ENCODE measurements around the gene KSR2.
A peak's percentile ranks its signal among the peaks of the same experiment; 100 is the strongest.

Gene KSR2

DNA sequence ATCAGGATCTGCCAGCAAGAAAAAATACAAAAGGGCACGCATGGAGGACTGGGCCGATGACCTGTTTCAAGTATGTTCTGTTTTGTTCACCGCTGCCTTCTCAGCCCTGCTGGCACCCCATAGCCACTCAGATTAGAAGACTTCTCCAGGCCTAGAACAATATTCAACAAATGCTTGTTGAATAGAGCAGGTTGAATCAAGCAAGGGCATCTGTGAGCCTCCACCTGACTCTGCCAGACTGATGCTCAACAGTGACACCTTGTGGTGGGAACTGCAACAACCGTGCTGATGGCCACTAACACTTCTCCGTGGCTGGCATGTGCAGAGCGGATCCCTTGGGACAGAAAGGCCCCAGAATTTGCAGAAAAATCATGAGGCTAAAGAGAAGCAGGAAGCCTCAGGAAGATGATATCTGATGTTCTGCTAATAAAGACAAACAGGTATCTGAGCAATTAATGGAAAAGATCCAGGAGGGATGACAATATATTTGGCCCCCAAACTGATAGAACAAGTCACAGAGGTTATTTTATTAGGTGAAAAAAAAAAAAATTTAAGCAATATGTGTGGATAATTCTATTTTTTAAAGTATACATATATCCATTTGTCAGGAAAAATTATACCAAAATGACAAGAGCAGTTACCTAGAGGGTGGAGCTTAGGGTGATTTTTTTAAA is 114.3 kb downstream of the KSR2 start:
- DNase-seq: peak in 1 of 2 donors; percentile 20

DNA sequence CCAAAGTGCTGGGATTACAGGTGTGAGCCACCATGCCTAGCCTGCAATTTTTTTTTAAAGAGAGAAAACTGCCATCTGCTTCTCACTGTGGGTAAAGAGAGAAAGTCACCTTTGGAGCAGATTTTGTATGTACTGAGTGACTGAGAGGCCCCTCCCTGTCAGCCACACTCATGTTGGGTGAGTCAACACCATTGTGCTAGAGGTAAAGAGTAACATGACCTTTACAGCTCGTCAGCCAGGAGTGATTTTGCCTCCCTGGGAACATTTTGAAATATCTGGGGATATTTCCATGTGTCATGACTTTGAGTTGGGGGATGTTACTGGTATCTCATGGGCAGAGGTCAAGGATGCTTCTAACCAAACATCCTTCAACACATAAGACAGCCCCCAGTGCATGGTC is 115.2 kb downstream of the KSR2 start:
- DNase-seq: no peak

GRCh38 chr12:117850048-117850447 is 118.7 kb downstream of the KSR2 start:
- no peak for DNase-seq

GRCh38 chr12:117847371-117847770 is 121.4 kb downstream of the KSR2 start:
- no peak for DNase-seq

DNA sequence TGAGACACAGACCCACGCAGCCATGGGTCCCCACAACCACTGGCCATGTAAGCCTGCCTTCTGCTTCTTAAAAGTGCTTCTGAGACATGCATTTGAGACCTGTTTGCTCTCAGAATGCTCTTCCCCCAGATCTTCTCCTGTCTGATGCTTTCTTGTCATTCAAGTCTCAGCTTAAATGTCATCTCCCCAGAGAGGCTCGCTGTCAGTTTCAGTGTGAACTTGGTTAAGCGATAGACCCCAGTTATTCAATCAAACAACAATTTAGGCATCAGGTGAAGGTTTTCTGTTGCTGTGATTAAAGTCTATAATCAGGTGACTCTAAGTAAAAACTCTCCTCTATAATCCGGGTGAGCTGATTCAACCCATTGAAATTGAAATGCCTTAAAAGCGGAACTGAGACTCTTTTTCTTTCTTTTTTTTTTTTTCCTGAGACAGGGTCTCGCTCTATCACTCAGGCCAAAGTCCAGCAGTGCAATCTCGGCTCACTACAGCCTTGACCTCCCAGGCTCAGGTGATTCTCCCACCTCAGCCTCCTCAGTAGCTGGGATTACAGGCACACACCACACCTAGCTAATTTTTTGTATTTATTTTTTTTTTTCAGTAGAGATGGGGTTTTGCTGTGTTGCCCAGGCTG is 123.4 kb downstream of the KSR2 start:
- no peak for DNase-seq

DNA sequence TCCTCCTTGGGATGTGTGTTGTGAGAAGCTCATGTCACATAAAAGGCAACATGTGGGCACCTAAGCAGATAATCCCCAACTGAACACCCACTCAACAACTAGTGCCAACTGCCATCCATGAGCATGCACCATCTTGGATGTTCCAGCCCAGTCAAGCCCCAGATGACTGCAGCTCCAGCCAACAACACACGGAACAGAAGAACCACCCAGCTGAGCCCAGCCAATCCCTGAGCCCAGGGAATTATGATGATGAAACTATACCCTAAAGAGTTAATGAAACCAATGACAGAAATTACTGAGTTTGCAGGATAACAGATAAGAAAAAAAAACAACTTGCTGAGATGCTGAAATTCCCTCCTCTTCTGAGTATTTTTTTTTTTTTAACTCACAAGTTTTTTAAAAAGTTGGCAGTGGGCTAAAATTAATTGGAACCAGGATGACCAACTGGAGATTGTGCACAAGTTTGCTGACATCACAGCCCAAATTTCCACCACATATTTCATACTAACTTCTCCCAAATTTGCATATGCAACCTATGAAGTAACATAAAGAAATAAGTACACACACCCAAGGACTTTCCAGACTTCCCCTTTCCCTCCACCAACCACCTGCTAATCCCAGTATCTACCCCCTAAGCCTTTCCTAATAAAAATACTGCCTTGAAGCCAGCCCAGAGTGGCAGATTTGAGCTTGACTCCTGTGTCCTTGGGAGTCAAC is 124.5 kb downstream of the KSR2 start:
- DNase-seq: no peak

DNA sequence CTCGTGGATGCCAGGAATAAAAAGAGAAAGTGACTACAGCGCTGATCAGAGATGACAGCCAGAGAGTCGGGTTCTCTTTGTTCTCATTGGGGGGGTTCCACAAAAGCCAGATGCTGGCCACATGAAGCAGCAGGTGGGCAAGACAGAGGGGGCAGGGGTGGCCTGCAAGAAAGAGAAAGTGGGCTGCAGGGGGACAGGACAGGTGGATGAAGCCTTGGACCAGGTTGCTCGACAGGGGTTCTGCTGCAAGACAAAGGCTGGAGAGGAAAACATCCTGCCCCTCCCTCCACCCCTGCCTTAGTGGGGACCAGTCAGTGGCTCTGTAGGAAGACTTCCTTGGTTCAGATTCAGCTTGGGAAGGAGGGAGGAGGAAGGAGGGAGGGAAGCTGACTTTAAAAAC is 126.2 kb downstream of the KSR2 start:
- no peak for DNase-seq

DNA sequence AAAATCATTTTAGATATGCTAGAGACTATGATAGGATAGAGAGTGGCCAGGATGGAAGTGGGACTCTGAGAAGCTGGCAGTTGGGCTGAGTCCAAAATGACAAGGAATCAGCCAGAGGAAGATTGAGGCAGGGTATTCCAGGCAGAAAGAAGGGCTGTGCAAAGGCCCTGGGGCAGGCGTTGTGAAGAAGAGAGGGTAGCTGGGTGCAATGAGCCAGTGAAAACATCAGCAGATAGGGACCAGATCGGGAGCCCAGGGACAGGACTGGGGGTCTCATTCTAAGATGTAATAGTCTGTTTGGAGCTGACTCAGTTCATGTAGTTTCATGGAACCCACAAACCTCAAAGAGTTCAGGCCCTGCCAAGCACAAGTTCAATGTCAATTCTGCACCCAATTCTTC is 126.6 kb downstream of the KSR2 start:
- DNase-seq: no peak

DNA sequence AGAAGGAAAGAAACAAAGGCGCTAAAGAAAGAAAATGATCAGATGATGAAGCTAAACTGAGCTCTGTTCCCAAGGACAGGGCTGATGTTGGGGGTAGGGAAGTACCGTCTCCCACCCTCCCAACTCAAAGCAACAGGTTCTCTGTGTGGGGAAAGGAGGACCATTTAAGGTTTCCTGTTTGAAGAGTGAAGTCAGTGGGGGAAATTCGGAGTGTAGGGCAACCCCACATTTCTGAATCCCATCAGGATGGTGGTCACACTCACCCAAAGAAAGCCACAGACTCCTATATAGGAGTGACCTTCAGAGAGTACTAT is 131.1 kb downstream of the KSR2 start:
- DNase-seq: no peak

DNA sequence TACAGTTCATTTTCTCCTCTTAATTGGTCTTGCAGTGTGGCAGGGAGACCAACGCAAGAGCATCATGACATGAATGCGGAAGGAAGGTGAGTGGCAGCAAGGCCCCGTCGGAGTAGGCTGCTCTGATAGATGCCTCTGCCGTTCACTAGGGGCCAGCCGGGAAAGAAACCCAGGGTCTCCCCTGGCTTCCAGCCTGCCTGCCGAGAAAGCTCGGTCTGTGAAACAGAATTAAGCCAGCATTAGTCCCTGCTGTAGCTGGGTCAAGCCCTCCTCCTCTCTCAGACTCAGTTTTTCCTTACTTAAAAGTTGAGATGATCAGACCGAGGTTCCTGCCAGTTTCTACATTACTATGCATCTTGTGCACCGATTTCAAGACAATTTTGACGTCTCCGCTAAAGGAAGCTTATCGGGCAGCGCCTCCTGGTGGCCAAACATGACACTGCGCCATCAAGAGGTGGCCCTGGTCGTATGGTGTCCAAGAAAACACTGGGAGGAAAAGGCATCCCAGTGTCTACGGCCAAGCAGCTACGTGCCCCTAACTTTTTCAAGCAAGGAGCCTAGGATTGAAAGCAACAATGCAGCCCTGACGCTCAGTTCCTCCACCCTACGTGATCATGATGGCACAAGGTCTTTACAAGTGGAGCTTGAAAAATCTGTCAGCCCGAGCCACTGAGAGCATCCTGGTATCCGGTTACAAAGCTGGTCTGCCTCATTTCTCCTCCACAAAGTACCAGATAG is 131.6 kb downstream of the KSR2 start:
- peak; percentile 50 to 71 for DNase-seq

- DNase-seq: no peak
Observed at GRCh38 chr12:117836476-117836875, 132.3 kb downstream of the KSR2 start.

GRCh38 chr12:117835156-117835555 is 133.6 kb downstream of the KSR2 start:
- DNase-seq: no peak

DNA sequence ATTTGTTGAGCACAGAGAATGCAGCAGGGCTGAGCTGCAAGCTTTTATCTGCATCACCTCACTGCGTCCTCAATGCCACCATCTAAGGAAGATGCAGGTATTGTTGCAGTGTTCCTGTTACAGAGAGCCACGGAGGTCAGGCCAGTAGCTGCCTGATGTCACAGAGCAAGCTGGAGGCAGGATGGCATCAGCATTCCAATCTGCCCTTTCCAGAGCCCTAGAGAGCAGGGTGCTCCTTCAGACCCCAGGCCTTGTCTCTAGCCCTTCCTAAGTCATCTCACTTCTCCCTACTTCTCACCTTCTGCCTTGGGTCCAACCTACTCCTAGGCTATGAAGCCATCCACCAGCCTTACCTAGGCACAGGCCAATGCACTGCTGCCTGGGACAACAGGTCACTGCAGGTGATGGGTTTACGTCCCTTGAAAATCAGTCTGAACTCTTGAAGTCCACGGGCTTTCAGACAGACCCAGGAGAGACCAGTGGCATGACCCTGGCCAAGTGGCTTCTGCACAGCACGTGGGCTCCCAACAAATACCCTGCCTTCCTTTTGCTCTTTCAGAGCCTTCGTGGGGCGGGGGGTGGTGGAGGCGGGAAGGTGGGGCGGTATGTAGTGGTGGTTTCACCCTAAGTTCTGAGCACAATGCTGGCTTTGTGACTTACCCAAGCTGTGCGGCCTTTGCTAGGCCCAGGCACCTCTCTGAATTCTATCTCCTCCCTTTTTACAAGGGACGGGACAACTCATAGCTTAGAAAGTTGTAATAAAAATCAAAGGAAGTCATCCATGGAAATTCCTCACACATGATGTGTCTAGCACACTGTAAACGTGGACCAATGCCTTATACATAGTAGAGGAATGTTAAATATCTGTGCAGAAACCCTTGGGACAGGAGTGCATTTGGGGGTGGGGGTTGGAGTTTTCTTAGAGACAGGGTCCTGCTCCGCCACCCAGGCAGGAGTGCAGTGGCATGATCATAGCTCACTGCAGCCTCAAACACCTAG is 136.0 kb downstream of the KSR2 start:
- DNase-seq: no peak

DNA sequence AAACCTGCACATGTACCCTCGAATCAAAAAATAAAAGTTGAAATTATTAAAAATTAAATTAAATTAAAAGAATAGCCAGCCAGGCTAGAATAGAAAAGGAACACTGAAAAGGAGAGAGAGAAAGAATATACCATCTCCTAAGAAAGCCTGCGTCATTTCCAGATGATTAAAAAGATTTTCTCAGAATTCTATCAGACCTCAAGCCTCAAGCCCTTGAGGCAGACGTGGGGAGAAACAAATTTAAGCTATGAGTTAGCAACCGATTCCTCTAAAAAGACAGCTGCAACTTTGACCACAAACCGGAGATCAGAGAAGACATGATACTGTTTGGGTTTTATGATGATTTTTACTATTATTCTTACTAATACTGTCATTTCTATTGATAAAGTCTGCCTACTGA is 138.3 kb downstream of the KSR2 start:
- DNase-seq: no peak

DNA sequence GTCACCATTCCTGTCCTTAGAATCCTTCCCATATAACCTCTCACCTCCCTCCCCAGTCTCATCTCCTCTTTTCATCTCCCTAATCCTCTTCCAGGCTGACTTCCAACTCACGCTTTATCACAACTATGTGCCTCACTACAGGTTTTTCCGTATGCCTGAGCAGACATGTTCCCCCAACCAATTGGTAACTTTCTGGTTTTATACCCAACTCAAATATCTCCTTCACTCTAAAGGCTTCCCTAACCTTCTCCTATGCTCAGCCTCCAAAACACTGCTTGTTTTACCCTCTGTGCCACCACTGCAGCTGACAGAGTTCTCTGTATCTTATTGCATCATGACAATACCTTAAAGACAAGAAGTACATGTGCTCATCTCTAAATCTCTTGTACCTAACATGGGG is 139.7 kb downstream of the KSR2 start:
- no peak for DNase-seq

- no peak for DNase-seq
Observed at GRCh38 chr12:117827660-117828059, 141.1 kb downstream of the KSR2 start.

- DNase-seq: no peak
Observed at GRCh38 chr12:117825827-117826226, 143.0 kb downstream of the KSR2 start.

DNA sequence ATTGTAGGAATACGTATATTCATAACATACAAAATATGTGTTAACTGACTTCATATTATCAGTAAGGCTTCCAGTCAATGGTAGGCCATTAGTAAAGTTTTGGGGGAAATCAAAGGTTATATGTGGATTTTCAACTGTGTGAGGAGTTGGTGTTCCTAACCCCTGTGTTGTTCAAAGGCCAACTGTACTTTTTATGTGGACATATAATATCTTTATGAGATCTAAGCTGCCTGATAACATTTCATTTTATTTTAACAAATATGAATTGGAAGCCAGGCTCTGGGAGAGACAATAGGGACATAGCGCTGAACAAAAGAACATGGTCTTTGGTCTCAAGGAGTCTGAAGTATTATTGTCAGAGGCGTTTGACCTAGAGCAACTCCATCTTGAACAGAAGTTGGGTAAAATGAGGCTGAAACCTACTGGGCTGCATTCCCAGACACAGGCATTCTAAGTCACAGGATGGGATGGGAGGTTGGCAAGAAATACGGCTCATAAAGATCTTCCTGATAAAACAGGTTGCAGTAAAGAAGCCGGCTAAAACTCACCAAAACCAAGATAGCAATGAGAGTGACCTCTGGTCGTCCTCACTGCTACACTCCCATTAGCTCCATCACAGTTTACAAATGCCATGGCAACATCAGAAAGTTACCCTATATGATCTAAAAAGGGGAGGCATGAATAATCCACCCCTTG is 147.2 kb downstream of the KSR2 start:
- no peak for DNase-seq

DNA sequence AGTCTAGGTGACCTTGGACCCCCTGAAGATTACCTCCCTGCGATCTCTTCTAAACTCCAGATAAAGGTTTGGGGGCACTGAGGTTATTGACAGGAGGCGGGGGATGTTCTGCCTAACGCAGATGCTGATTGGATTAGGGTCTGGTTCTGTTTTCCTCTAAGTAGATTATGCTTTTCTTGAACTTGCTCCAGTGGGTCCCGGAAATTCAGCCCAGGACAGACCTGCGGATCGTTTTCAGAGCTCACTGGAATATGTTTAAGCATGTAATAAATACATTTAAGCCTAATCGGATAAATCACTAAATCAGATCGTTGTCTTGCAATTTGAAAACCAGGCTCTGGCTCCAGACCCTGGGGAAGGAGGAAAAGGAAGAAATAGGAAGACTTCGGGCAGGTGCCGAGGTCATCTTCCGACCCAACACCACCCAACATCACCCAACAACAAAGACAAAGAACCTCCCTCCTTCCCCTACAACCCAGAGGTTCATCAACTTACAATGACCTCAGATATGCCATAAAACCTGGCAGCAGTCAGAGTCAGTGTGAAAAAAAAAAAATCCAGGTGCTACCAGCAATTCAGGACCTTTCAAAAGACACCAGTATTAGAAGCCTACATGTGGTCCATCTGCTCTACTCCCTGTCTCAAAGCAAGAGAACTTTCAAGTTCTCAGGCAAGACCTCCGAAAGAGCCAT is 148.4 kb downstream of the KSR2 start:
- no peak for DNase-seq

DNA sequence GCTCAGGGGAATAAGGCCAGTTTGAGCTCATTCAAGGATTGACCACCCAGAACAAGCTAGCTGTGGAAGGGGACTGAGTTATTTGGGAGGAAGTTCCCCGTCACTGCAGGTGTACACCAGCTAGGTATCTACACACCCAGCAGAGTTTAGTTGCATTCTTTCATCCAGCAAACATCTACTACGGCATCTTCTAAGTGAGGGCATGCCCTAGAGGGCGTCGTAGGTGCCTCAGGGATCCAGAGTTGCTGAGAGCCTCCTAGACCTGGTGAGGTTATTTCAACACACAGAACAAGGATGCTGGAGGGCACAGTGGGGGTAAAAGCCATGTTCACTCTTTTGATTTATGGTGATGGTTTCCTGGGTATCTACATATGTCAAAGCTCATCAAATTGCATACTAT is 149.6 kb downstream of the KSR2 start:
- DNase-seq: no peak

DNA sequence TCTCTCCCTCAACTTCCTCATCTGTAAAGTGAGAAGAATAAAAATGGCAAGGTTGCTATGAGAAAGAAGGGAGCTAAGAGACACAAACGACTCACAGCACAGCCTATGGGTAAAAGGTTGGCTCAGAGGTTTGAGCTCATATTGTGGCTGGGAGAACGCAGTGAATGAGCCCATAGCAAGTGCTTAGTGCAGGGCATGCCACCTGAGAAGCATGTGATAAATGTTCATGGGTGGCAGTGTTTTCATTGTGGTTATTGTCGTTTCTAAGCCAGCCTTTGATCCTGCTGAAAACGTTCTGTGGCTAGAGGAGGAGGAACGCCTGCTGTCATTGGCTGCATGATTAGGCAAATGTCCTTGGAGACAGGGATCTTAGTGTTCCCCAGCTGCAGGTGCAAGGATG is 150.4 kb downstream of the KSR2 start:
- no peak for DNase-seq
